Dedifferentiated amniotic fluid mesenchymal stem cell (primary cell): ENCODE measurements around the gene NR2F2.

Source experiments
- DNase-seq: peaks from one replicate; pipeline ENCODE4 v3.0.0-alpha.2; 2016; ENCODE audit errors: extremely low spot score

The NR2F2 gene

DNA sequence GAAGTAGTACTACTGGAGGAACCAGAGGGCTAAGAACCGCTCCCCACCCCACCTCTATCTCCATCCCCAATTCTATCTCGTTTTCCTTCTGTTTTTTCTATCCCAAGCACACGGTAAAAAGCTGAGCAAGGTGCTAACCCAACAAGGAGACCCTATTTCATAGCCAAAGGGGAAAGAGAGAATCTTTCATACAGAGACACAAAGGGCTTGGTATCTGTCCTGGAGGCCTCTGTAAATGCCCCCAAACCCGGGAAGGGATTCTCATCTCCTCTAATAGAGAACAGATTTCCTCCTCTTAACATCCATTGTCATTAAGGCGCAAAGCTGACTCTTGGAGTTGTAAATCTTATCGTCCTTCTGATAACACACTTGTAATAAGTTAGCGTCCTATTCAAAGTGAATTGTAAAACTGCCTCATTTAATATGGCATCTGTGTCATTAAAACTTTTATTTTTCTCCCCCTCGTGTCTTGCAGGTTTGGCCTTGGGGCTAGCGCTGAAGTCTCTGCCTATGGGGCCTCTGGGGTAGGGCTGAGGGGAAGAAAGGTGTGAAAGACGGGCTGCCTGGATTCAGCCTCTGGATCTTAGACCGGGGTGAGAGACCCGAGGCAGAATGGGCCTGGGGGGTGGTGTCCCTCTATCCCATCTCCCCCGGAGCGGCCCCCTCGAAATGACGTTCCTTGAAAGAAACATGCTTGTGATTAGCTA, 12.1 kb downstream of the NR2F2 start:
- no peak for DNase-seq

DNA sequence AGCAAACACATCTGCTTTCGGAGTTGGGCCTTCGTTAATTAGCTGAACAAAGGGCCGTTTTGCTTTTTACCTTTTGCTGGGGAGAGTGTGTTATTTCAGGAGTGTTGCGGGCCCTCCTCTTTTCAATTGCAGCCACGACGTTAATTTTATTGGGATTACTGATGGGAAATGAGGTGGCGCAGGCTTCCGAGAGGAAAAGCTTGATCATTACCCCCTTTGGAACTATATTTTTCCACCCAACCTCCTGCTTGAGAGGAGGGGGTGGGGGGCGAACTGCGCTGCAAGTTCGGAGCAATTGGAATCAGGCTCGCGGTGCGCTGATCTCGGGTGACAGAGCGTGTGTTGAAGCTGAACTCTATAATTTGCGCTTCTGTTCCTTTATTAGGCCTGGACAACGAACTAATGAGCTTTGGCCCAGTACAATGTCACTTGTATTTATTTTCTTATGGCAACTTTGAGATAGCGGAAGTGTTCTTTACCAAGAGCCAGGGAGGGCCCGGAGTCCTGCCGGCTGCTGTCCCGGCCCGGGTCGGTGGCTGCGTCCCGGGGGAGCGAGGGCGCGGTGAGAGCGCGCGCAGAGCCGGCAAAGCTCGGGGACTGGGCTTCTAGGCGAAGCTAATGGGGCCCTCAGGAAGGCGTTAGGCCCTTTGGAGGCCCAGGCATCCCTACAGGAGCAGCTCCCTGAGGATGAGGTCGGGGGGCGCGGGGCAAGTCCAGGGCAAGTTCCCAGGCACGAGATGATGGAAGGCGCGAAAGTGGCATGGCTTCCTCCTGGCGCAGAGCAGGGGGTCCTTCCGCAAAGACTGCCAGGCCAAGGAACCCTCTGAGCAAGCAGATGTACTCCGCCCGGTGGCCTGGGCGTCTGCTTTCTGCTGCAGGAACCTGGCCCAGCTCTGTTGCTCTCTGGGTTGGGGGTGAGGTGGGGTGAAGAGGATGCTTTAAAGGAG, 12.9 kb downstream of the NR2F2 start:
- no peak for DNase-seq

DNA sequence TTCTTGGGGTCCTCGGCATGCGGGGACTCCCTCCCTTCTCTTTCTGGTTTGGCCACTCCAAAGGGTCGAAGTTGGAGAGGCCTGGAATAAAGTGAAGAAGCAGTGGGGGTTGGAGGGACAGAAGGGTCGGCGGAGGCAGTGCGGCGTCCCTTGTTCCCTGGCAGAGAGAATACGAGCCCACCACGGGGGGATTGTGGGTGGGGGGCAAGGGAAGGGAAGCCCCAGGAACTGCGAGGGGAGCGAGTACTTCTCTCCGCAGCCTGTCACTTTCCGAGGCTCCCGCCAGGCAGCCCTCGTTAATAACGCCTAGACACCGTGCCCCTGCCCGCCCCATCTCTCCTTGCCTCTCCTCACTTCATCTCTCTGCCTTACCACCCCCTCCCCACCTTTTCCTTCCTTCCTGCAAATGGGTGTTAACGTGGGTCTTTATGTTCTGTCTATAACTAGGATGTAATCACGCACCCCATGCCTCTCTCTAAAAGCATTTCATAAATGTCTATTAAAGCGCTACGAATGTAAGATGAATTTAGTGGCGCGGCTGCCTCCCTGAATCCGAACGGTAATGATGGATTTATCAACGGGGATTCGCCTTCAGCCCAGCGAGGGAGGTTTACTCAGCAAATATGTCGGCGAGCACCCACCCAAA, 13.7 kb downstream of the NR2F2 start:
- DNase-seq = no peak

DNA sequence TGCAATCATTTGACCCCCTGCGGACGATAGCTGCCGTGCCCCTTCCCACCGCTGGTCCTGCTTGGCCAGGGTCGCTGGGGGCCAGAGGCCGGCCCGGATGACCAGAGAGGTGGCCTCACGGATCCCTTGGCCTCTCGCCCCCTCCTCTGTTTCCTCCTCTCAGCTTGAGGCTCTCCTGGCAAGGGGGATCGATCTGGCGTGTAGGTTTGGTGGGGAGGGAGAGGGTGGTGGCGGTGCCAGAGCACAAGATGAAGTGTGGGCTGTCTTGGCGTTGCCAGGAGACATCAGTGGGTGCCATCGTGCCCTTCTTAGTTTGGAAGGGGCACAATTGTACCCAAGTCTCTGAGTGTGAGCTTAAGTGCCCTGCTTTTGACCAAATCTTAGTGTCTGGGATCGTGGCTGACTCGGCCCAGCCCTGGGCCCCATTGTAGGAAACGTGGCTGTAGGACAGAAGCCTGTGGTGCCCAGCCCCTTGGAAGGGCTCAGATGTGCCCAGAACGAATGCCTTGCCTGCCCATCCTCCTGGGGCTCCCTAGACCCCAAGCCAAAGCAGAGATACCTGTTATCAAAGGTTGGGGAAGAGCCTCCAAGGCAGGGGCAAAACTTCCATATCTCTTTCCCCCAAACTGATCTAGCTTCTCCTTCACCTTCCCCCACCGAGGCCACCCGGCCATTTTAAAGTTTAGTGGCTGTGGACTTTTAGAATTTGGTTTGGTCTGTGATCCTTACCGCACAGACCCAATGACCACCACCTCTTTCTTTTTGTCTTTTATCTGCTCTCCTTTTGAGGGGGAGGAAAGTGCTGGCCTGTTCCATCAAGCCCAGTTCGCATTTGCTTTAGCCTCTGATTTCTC, 14.4 kb downstream of the NR2F2 start:
- no peak for DNase-seq

DNA sequence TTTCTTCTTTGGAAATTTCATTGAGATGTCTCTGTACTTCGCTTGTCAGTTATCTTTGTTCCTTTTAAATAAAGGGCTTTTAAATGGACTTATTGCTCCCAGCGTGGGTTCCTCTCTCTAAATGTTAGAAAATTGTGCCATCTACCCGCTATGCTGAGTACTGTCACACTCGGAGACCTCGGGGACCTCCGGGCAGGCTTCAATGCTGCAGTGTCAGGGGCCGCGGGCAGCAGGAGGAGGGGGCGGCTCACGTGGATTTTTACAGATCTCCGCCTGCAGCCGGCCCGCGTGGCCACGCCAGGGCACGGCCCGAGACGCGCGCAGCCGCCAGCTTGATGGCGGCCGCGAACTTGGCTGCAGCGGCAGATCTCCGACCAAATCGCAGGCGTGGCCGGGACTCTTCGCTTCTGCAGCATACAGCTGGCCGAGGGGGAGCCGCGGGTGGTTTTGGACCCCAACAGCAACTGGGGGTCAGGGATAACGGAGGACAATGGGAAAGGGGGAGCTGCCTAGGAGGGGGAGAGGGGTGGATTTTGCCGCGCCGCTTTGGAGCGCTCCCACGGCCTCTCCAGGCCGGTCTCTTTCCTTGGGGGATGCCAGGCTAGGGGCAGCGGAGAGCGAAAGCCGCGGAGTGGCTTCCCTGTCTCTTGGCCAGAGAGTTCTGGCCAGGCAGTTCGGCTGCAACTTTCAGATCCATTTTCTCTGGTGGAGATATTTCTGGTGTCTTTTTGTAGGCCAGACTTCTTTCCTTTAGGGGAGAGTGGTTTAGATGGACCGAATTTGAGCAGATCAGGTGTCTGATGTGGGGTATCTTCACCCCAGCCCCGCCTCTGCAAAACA, 15.3 kb downstream of the NR2F2 start:
- no peak for DNase-seq

DNA sequence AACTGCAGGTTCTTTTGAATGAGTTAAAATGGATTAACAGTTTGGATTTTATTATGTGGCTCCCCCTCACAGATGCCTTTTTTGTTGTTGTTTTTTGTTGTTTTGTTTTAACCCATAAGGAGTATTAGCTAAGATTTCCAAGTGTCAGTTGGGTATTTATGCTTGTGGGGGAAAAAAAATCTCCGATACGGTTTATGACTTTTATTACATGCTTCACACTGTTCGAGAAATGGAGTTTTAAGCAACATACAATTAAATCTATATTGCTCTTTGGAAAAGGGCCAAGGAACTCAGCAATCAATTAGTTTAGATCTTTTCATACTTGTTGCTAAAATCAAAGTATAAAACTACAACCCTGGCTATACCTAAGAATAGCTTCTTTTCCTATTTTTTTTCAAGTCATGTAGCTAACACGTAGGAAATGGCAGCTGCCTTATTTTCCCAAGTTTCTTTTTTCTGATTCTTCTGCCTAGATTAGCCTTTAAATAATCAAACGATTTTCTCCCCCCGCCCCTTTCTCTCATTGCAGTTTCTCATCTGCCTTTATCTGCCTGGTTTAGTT, 16.0 kb downstream of the NR2F2 start:
- DNase-seq = no peak

DNA sequence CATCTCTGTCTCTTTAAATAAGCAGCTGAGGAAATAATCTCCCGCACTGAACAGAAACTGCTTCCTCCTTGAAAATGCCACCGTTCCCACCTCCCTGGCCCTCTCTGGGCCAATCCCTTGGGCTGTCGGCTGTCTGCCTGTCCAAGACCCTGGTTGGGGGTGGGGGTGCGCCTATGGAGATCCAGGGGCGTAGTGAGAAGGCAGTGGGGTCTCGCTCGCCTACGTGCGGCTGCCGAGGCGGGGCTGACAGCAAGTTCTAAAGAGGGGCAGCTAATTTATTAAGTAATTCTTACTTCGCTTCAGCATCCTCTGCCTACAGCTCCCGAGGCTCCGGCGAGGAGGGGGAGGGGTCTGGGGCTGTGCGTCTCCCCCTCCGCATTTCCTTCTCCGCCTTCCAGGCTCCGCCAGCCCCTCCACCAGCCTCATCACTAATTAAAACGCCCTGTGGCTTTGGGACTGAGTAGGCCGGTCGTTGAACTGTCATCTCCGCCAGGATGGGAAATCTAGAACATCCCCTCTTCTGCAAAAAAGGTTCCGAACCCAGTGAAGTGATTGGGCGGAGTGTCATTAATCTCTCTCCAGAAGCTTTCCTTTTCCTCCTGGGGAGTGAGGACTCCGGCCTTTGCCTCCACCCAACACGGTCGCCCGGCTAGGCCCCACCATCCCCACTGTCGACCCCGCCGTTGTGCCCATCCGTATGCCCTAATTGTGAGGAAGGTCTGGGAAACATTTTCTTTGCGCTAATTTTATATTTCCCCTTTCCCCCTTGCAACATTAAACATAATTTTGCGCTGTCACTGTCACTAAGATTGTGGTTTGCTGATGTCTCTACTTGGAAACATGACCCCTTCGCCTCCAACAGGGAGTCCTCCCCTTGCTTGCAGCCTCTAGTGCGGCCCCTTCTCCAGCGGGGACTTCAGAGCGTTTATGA, 16.9 kb downstream of the NR2F2 start:
- no peak for DNase-seq

DNA sequence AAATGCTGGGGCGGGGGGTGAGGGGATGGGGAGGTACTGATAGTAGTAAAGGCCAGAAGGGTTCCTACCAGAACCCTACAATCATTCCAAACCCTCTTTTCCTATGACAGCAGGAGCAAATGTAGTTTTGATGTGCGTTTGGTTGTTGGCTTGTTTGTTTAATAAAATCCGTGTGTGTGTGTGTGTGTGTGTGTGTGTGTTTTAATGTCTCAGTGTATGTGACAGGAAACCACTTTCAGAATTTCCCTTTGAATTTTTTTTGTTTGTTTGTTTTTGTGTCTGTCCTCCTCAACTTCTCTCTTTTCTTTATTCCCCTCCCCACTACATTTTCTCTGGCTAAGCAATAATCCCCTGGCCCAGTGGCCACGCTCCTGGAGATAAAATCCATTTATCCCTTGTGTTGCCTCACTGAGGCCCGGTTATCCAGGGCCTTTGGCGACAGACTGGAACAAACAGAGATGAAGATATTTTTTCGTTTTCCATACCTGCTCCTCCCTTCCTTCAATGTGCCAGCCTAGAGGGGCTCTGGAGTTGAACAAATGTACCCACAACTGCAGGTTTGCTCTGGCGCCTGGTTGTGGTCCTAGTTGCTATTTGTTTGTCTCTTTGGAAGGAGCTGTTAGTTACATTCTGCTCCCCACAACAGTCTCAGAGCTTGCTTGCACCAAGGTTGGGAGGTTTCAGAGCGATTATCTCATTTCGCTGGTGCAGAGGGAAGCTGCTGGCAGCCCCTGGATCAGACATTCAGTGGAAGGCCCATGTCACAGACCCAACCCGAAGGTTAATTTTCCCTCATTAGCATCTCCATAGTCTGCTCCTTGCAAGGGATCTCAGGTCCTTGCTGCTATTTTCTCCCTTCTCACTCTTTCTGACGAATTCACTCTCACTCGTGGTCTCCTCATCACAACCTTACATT, 17.9 kb downstream of the NR2F2 start:
- DNase-seq = no peak

DNA sequence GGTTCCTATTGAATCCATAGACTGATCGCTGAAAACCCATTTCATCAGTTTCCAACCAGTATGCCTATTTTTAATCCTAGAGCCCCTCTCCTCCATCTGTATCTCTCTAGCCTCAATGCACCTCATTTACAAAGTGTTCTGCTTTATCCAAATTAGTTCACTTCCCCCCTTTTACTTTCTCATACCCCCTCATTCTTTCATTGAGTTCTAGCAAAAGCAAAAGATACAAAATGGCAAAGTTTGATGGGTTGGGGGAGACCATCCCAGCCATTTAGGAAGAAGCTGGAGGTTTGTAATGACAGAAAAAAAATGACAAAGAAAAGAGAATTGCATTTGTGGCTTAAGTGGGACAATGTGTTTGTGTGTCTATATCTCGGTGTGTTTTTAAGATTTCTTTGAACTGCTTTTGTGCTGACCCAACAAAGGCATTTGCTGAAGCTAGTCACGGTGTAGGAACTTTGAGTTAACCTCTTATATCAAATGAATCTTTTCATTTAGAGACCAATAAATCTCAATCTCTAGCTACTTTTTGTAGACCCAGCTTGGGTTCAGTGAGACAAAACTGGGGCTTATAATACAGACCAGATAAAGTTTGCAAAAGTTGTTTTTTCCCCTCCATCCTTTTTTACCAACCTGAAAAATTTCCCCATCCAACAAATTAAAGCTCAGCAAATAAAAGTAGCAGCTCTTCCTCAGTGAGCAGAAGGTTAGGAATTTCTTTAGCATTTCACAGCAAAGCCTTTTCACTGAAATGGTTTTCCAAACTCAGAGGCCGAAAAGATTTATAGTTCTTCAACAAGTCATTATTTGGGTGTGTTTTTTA, 18.7 kb downstream of the NR2F2 start:
- no peak for DNase-seq

DNA sequence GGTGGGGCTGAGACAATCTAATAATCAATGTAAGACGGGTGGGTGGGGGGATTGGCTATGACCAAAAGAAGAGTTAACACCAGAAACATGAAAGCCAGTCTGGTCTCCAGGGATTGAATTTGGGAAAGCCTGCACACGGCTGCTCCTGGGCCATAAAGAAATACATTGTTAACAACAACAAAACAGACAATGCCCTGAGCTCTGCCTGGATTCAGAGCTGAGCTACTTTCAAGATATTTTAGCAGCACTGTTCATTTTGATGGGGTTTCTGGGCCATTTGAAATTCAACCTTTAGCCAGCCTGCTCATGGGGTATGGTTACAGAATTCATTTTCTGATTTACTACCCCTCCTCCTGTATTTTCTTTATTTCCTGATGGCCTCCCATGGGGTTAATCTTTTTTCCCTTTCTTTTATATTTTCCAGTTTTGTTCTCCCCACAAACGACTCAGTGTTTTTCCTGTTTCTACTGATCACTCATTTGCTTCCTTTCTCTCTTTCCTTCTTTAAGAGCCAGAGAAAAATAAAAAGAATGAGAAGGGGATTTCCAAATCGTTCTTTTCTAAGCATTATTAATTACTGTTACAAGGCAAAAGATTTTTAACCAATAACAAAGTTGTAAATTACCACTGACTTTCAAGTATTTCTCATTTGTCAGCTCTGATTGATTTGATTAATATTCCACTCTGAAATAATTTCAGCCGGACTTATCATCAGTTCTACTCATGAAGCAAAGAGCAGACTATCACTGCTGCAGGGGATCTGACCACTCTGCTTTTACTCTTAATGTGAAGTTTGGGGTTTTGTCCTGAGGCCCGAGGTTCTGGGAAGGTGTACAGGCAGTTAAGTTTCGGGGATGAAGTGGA, 19.6 kb downstream of the NR2F2 start:
- no peak for DNase-seq

DNA sequence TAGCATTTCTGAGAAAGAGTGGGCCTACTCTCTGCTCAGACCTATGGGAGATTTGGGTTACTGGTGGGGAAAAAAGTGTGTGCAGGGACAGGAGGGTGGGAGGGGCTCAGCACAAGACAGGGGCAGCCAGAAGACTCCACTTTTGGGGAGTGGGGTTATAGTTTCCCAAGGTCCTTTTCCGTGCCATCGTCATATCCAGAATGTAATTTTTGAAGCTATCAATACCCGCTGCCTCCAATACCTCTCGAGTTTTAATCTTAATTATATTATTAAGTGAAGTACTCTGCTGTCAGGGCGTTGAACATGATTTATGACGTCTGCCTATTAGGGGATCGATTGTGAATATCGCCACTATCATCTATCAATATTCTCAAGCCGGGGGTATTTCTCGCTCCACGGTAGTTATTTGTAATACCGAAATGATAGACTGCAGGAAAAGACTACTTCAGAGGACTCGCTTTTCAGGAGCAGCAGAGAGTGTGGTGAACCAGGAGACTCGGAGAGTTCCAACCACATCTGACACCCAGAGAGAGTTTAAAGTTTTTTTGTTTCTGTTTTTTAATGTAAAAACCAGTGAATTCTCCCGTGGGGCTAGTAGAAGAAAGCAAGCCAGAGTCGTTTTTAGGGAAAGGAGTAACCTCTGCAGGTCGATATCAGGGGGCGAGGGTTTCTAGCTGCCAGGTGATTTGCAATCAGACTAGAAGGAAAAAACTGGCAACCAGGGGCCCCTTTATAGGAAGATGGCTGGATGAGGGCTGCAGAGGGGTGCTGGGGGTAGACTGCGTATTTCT, 20.6 kb downstream of the NR2F2 start:
- DNase-seq = no peak

DNA sequence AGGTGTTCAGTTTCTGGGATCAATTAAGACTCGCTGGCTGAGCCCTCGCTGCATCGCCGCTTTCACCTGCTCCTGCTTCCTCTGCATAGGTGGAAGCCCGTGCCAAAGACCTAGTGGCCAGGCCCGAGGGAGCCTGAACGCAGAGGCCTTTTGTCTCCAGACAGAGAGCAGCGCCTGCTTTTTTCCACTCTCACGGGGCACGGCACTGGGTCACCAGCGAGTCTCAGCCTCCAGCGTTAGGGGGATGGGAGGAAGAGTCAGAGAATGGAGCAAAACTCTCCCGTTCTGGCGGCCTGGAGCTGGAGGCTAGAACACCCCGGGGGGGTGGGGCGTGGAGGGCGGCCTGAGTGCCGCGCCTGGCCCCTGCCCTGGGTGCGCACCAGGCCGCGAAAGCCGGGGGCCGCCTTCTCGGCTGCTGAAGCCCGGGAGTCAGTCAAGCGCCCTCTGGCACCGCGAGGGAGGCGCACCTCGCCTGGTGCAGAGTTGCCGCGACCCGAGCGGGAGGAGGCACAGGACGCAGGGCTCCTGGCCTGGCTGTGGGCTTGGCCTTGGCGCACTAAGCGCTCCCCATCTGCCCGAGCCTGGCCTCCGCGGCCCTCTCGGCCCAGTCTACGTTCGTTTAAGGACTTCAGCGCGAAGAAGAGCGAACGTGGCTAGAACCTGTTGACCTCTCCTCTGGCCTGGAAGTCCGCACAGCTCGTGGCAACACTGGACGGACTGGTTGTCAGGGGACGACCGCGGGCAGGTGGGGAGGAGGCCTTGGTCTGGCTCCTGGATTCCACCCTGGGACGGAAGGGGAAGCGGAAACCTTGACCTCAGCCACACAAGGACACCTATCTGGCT, 21.5 kb downstream of the NR2F2 start:
- no peak for DNase-seq

DNA sequence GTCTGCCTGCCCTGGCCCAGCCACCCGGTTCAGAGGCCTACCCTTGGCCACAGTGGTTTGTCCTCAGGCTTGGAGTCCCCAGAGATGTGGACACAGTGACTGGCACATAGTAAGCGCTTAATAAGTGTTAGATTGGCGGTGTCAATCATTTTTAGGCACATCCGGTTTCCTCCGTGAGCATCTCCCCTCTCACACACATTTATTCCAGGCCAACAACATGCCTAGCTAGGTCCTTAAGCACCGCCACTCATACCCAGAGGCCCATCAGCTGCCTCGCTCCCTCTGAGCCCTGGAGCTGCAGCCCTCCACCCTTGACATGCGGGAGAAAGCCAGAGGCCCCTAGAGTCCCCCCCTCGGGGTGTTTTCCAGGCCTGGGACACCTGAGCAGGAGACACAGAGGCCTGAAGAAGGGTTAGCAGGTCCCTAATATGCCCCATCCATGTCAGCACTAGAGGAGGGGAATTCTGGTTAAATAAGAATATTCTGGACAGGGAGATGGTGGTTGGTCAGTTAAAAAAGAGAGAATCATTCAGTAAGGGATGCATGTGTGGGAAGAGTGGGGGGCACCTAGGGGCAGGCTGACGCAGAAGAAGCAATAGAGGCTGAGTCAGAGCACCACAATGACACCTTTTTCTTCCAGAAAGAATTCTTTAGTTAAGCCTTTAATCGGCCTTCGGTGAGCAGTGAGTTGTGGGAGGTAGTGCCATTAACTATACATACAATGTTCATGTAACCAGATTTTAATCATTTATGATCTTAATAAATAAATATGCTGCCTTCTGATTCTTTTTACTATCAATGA, 22.3 kb downstream of the NR2F2 start:
- no peak for DNase-seq

DNA sequence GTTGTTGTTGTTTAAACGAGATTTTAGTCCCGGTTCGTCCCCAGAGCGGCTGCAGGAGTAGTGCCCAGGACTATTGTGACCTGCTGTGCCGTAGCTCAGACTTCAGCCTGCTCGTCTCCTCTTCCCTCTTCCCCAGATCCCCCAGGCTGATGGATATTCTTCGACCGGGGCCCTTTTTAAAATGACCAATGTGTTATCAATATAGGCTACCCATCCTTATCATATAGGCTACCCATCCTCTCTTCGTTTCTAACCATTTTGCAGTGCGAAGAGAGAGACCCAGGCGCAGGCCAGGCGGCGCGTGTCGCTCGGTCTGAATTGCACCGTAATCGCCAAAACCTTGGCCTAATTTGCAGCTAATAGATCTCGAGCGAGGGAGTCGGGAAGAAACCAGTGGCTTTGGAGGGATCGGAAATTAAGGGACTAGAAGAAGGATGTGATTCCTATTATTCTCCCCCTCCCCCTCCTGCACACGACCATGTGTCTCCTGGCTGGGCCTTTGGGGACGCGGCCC, 23.0 kb downstream of the NR2F2 start:
- DNase-seq = no peak
